Activated T-cell treated with anti-CD3 and anti-CD28 coated beads, Interleukin-2, amount 50 U/mL, for 72 hours (primary cell): Measurements from ENCODE around the gene BNIP5. TPM values are rescaled to one million over a fixed set of nuclear protein-coding genes. Genes with fewer than 3 reads are reported as not detected.

Experiments
- ATAC-seq, 2 donors: fragments of 150-1000 bp; cut with Tn5 transposase; replicated peaks in 1 of 2; 2 replicates each; pipeline ENCODE4 v1.10.0; 2021; ENCODE audit warnings: moderate library complexity in 2 of 2, mild to moderate bottlenecking in 1 of 2
- DNase-seq, 2 donors: peaks; one replicate each; pipeline ENCODE4 v3.0.0; 2021 to 2022; ENCODE audit warnings: mixed read lengths in 1 of 2
- H3K27ac Mint-ChIP-seq: one replicate; pipeline ENCODE4 v1.8.0; 2022; ENCODE audit warnings: mild to moderate bottlenecking, moderate library complexity, mixed read lengths
- H3K27me3 Mint-ChIP-seq: one replicate; pipeline ENCODE4 v1.8.0; 2022; ENCODE audit warnings: low read depth, mixed read lengths
- H3K36me3 Mint-ChIP-seq, 2 donors: one replicate each; pipeline ENCODE4 v1.8.0; 2022; ENCODE audit warnings: mixed read lengths in 2 of 2, mild to moderate bottlenecking in 1 of 2; ENCODE audit not compliant: insufficient read depth in 2 of 2
- H3K4me1 Mint-ChIP-seq: one replicate; pipeline ENCODE4 v1.8.0; 2022; ENCODE audit warnings: low read depth, mixed read lengths
- H3K4me3 Mint-ChIP-seq, 2 donors: one replicate each; pipeline ENCODE4 v1.8.0; 2022; ENCODE audit warnings: mild to moderate bottlenecking in 2 of 2, mixed read lengths in 2 of 2, moderate library complexity in 2 of 2
- H3K9me3 Mint-ChIP-seq, 2 donors: one replicate each; pipeline ENCODE4 v1.8.0; 2022; ENCODE audit warnings: mixed read lengths in 2 of 2
- total RNA-seq, 2 donors: library from RNA; stranded (reverse); gene quantifications; one replicate each; pipeline ENCODE4 v1.2.3, GENCODE V29; 2022

The BNIP5 gene
- total RNA-seq, 2 donors from 2014 or later: not detected

DNA sequence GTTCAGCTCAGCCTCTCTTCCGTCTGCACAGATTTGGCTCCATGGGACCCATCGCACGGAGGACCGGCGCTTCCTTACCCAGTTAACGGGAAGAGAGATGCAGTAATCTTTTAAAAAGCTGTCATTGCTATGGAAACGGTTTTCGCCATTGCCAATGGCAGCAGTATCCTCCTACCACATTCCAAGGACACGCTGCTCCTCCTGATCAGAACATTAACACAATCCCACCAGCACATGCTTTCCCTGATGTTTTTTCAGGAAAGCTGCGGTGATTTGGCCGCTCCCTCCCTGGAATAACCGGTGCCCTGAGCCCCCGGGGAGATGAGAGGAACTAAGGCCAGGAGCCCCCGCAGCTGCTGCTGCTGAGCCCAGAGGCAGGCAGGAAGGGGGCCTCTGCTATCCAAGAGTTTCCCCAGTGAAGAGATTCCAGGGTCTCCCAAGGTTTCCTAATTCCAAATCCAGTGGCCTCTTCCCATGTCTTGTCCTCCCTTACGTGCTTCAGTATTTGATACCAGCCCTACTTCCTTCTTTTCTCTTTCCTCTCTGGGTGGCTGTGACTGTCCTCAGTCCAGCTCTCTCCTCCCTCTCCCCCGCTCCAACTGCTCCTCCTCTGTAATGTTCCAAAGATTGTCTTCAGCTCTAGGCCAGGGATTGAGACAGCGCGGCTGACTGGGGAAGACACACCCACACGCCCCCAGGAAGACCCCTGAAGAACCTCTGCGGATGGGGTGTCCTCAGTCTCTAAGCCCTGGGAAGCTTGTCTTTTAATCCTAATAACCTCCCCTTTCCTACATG is 2.6 kb downstream of the BNIP5 start:
- H3K4me1 Mint-ChIP-seq: peaks cover 29% of the 10 kb centered on the region
- peaks cover 38% of the 10 kb centered on the region for H3K27me3 Mint-ChIP-seq
- no peak for ATAC-seq
- no peak overlapping the region for H3K27ac Mint-ChIP-seq
- no peak for DNase-seq
- no peaks in the 10 kb centered on the region for H3K36me3 Mint-ChIP-seq
- no peaks in the 10 kb centered on the region for H3K9me3 Mint-ChIP-seq
- no peak overlapping the region for H3K4me3 Mint-ChIP-seq

DNA sequence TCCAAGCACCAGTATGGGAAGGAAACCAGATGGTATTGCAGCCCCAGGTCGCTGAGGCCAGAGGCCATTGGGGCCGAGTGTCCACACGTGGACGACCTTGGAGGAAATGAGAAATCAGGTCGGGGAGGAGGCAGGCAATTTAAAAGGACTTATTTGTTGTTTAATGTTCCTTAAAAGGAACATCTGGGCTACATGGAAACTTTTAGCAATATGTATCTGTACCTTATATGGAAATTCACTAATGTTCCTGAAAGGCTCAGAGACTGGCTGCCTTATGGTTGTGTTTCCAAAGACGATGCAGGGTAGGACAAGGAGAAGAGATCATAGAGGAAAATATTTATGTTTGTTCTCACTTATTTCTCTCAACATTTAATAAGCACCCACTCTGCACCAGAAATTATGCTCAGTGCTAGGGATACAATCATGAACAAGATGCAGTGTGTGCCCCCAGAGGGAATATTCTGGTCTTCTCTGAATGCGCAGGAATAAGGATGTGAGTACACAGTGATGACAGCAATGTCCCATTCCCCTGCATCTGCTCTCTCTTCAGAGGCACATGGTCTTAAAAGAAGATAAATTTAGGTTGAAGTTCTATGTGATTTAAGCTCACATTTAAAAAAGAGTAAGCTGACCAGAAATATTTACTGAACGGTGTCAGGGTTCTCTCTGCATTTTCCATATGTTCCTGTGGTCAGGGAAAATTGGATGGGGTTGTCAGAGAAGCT is 3.4 kb downstream of the BNIP5 start:
- no peaks in the 10 kb centered on the region for H3K9me3 Mint-ChIP-seq
- DNase-seq (no peak), ATAC-seq (no peak)
- H3K36me3 Mint-ChIP-seq: no peaks in the 10 kb centered on the region
- no peak overlapping the region for H3K27ac Mint-ChIP-seq
- H3K4me1 Mint-ChIP-seq: peaks cover 24% of the 10 kb centered on the region
- peaks cover 38% of the 10 kb centered on the region for H3K27me3 Mint-ChIP-seq
- no peak overlapping the region for H3K4me3 Mint-ChIP-seq

DNA sequence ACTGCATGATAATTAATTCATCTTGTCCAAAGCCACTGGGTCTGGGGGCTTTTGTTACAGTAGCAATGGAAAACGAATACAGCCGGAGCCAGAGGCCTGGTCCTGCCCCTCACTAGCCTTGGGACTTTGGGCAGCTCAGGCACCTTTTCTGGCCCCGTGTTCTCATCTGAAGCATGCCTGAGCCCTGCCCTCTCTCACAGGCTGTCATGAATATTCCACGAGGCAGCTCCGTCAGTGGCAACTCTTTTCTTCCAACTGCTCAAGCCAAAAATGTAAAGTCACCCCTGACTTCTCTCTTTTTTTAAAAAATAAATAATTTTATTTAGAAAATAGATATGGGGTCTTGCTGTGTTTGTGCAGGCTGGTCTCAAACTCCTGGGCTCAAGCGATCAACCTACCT is 5.3 kb downstream of the BNIP5 start:
- Mint-ChIP-seq H3K27ac (no peak overlapping the region), H3K27me3 (peaks cover 38% of the 10 kb centered on the region), H3K4me1 (peaks cover 13% of the 10 kb centered on the region), H3K9me3 (no peaks in the 10 kb centered on the region), H3K36me3 (no peaks in the 10 kb centered on the region), H3K4me3 (no peak overlapping the region)
- ATAC-seq (no peak), DNase-seq (no peak)

DNA sequence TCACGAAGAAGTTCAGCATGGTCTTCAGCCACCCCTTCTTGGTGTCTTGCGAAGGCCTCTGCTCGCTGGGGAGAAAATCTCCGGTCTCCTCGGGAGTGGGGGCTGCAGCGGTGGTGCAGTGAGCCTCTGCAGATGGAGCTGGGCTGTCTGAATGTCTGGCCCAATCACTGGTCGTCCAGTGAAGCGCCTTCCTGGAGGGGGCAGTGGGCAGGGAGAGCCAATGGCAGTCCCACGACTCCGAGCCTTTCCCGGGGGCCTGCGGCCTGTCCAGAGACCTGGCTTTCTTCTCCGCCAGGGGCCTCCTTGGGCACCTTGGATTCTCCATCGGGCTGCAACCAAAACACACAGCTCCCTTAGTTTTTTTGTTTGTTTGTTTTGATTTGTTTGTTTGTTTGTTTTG is 6.3 kb downstream of the BNIP5 start:
- no peaks in the 10 kb centered on the region for H3K9me3 Mint-ChIP-seq
- H3K36me3 Mint-ChIP-seq: no peaks in the 10 kb centered on the region
- H3K4me1 Mint-ChIP-seq: peaks cover 8% of the 10 kb centered on the region
- no peak overlapping the region for H3K4me3 Mint-ChIP-seq
- H3K27me3 Mint-ChIP-seq: peaks cover 33% of the 10 kb centered on the region
- no peak overlapping the region for H3K27ac Mint-ChIP-seq
- ATAC-seq (no peak), DNase-seq (no peak)

DNA sequence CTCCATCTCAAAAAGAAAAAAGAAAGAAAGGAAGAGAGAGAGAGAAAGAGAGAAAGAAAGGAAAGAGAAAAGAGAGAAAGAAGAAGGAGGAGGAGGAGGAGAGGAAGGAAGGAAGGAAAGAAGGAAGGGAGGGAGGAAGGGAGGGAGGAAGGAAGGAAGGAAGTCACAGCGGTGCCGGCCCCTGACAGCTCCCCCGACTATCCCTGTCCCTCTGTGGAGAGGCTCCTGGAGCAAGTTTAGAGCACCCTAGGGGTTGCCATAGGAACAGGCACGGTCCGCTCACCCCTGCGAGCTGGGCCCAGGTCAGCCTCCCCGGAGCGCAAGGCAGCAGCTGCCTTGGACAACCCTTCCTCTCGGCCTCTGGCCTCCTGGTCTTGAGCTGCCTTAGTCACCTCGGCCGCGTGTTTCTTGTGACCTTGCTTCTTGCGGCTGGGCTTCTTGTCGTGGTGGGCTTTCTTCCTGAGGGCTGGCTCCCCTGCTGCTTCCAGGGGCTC is 6.8 kb downstream of the BNIP5 start:
- Mint-ChIP-seq H3K4me3 (no peak overlapping the region), H3K27me3 (peaks cover 28% of the 10 kb centered on the region), H3K27ac (no peak overlapping the region), H3K9me3 (no peaks in the 10 kb centered on the region), H3K4me1 (peaks cover 4% of the 10 kb centered on the region), H3K36me3 (no peaks in the 10 kb centered on the region)
- no peak for DNase-seq
- ATAC-seq: no peak

DNA sequence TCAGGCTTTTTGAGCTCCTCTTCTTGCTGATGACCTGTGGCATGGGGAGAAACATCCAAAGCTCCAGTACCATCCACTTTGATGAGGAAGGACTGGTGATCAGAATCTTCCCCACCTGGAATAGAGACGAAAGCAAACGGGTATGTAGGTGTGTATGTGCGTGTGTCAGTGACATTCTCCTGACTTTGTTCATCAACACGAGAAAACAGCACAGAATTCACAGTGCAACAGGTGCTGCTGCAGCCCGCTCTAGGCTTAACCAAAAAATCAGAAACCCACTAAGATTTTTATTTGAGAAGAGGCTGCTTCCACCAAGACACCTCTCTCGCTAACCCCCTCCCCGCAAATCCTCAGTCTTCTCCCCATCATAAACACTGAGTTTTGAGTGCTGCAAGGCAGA is 8.1 kb downstream of the BNIP5 start:
- no peak for ATAC-seq
- H3K27me3 Mint-ChIP-seq: peaks cover 15% of the 10 kb centered on the region
- H3K36me3 Mint-ChIP-seq: no peaks in the 10 kb centered on the region
- H3K4me1 Mint-ChIP-seq: peaks cover 4% of the 10 kb centered on the region
- no peaks in the 10 kb centered on the region for H3K9me3 Mint-ChIP-seq
- DNase-seq: no peak
- no peak overlapping the region for H3K27ac Mint-ChIP-seq
- H3K4me3 Mint-ChIP-seq: no peak overlapping the region

DNA sequence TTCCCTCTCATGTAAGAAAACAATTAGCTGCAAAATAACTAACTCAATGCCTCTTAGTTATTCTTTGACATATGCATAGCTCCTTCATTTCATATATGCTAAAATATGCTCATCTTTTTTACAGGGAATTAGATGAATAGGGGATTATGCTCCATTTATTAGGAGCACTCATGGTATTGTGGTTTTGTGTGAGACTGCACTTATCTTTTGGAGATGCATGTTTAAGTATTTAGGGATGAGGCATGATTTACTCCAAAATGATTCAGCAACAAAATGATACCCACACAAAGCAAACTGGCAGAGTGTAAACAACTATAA is 8.8 kb downstream of the BNIP5 start:
- Mint-ChIP-seq H3K4me1 (peaks cover 4% of the 10 kb centered on the region), H3K36me3 (no peaks in the 10 kb centered on the region), H3K27me3 (peaks cover 10% of the 10 kb centered on the region), H3K27ac (no peak overlapping the region), H3K4me3 (no peak overlapping the region), H3K9me3 (no peaks in the 10 kb centered on the region)
- DNase-seq: no peak
- ATAC-seq: no peak

DNA sequence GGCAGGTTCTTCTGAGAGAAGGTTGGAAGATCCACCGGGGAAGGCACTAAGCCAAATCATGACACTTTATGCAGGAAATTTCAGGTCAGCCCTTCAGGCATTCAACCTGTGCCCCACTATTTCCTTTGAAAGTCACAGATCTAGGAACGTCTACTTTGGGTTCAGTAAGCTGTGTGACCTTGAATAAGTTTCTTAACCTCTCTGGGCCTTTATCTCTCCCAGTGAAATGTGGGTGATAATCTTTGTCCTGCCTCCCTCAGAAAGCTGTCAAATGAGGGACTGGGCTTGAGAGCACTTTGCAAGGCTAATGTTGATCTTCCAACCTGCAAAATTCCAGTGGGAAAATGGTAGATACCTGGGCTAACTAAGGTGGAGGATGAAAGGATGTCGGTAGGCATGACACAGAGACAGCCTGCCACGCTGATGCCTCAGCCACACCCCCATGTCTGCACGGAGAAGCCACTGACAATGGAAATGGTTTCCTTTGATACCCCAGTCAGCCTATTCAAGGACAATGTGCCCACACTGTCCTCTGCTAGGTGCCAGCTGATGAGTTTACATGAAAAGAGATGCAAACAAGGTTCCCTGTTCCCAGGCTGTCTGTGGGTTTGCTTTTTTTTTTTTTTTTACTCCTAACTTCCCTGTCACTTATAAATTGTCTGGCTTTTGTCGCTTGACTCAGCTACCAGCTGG is 9.3 kb downstream of the BNIP5 start:
- no peak overlapping the region for H3K4me3 Mint-ChIP-seq
- no peaks in the 10 kb centered on the region for H3K36me3 Mint-ChIP-seq
- no peaks in the 10 kb centered on the region for H3K9me3 Mint-ChIP-seq
- no peak for DNase-seq
- H3K27me3 Mint-ChIP-seq: peaks cover 5% of the 10 kb centered on the region
- no peak overlapping the region for H3K27ac Mint-ChIP-seq
- peaks cover 4% of the 10 kb centered on the region for H3K4me1 Mint-ChIP-seq
- ATAC-seq: no peak

DNA sequence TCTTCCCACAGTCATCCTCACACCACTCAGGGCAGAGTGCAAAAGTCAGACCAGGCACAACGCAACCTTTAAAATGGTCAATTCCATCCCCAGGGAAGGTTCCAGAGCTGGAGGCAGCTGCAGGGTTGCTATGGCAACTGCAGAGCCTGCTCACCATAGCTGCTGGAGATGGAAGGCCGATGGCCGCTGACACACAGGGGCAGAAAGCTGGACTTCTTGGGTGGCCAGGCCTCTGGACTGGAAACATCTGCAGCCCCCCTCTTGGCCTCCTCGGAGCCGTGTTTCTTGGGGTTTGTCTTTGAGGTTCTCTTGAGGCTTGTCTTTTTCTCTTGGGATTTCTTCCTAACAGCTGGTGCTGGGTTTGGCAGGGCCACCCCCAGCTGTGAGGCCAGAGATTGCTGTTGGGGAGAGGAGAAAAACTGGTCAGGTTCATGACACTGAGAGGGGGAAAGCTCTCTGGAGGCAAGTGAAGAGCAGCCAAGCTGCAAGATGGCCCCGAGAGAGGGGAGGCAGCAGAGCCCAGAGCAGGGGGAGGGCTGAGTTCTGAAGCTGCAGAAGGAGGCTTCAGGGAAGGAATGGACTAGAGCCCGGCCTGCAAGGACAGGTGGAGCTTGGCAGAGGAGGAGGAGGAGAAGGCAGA is 10.2 kb downstream of the BNIP5 start:
- no peak overlapping the region for H3K4me3 Mint-ChIP-seq
- H3K36me3 Mint-ChIP-seq: no peaks in the 10 kb centered on the region
- H3K27ac Mint-ChIP-seq: no peak overlapping the region
- H3K4me1 Mint-ChIP-seq: no peaks in the 10 kb centered on the region
- H3K9me3 Mint-ChIP-seq: no peaks in the 10 kb centered on the region
- no peaks in the 10 kb centered on the region for H3K27me3 Mint-ChIP-seq
- ATAC-seq (no peak), DNase-seq (no peak)

DNA sequence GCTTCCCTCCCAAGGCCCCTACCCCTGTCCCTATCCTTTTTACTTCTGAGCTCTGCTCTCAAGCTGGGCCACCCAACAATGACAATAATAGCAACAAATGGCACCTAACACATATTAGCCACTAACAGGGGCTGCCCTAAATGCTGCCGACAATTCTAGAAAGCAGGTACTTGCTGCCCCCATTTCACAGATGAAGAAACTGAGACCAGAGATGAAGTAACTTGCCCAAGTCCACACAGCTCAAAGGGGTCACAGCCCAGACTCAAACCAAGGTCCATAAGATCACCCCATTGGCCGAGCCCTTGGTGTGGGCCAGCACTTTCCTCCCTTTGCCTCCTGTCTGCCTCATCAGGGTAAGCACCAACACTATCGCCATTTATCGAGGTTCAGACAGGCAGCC is 12.0 kb downstream of the BNIP5 start:
- no peak for ATAC-seq
- Mint-ChIP-seq H3K9me3 (no peaks in the 10 kb centered on the region), H3K36me3 (no peaks in the 10 kb centered on the region), H3K4me3 (no peak overlapping the region), H3K4me1 (no peaks in the 10 kb centered on the region), H3K27ac (no peak overlapping the region), H3K27me3 (no peaks in the 10 kb centered on the region)
- no peak for DNase-seq

DNA sequence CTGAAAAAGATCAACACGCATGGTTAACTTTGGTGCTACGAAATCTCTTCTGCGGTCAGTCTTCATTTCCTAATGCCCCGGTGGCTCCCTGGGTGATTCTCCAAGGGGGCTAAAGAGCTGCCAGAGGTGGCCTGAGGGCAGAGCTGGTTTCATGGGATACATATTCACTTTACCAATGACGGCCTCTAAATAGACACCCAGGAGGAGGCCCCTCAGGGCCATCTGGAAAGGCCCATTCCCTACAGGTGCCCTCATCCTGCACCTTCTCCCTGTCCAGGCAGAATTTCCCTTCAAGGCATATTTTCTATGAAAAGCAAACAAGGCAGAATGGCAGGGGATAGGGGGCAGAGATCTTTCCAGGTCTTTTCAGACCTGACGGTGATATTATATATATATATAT is 12.5 kb downstream of the BNIP5 start:
- DNase-seq: no peak

DNA sequence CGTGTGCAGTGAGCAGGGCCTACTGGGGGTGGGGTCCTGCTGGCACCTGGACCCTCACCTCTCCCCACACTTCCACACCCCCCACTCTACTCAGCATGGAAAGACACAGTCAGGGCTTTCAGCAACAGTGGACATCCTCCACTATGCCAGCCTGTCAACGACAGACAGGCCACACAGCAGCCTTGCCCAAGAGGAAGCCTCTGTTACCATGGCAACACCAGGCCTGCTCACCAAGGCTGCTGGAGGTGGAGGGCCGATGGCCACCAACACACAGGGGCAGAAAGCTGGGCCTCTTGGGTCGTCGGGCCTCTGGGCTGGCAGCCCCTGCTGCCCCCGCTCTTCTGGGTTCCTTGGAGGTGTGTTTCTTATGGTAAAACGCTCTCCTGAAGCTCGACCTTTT is 13.6 kb downstream of the BNIP5 start:
- no peaks in the 10 kb centered on the region for H3K27me3 Mint-ChIP-seq
- H3K4me1 Mint-ChIP-seq: no peaks in the 10 kb centered on the region
- H3K36me3 Mint-ChIP-seq: no peaks in the 10 kb centered on the region
- H3K4me3 Mint-ChIP-seq: no peak overlapping the region
- H3K27ac Mint-ChIP-seq: no peak overlapping the region
- ATAC-seq (no peak), DNase-seq (no peak)
- H3K9me3 Mint-ChIP-seq: no peaks in the 10 kb centered on the region

More for the DNA sequence above, 12.5 kb downstream of the BNIP5 start:
- no peaks in the 10 kb centered on the region for H3K4me1 Mint-ChIP-seq
- no peak overlapping the region for H3K4me3 Mint-ChIP-seq
- no peaks in the 10 kb centered on the region for H3K36me3 Mint-ChIP-seq
- H3K27ac Mint-ChIP-seq: no peak overlapping the region
- no peak for ATAC-seq
- H3K9me3 Mint-ChIP-seq: no peaks in the 10 kb centered on the region
- no peaks in the 10 kb centered on the region for H3K27me3 Mint-ChIP-seq

DNA sequence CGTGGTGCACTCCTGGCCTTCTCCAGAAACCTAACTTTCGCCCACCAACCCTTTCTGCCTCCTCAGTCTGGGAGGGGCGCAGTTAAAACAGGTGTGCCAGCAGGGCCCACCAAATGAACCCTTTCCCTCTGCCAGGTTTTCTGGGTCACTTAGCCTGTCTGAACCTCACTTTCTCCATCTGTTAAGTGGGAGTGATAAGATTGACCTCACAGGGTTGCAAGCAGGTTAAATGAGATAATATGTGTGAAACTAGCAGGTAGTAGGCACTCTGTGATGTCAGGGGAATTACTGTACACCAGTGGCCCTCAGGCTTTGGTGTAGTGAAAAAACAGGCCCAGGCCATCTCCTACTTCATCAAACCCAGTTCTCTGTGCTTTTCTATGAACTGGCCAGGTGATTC is 14.1 kb downstream of the BNIP5 start:
- H3K9me3 Mint-ChIP-seq: no peaks in the 10 kb centered on the region
- no peaks in the 10 kb centered on the region for H3K36me3 Mint-ChIP-seq
- H3K4me1 Mint-ChIP-seq: no peaks in the 10 kb centered on the region
- H3K27me3 Mint-ChIP-seq: peaks cover 4% of the 10 kb centered on the region
- ATAC-seq (no peak), DNase-seq (no peak)
- no peak overlapping the region for H3K4me3 Mint-ChIP-seq
- H3K27ac Mint-ChIP-seq: no peak overlapping the region
